Endometrial microvascular endothelial cells (primary cell): ENCODE results near the gene TMEM259. TPM values are rescaled to one million over a fixed set of nuclear protein-coding genes. Genes with fewer than 3 reads are reported as not detected.

Experiments used
- in situ Hi-C: cut with HindIII; loops from 2 replicates; pipeline ENCODE4 v1.10.0; 2017; ENCODE audit warnings: low sequenced_read_pairs, low pct_unique_long_range_greater_than_20kb; ENCODE audit errors: inconsistent ontology term
- total RNA-seq: library from RNA; depleted of rRNA; stranded (reverse); fragments of >200 nt; gene quantifications from one replicate; pipeline ENCODE4 v1.2.3, GENCODE V29; 2015; ENCODE audit errors: inconsistent ontology term

The TMEM259 gene
- total RNA-seq, 1 donor from 2014 or later: 124 TPM

GRCh38 chr19:1019980-1020867, 699 bp downstream of the TMEM259 start:
- in situ Hi-C loops: no loop called here

- in situ Hi-C loops: no loop called here
These were observed 1.3 kb downstream of the TMEM259 start for GRCh38 chr19:1019616-1019961.

GRCh38 chr19:1018932-1019615, 1.8 kb downstream of the TMEM259 start:
- in situ Hi-C loops: no loop called here

- in situ Hi-C loops: no loop called here
These were observed 2.5 kb downstream of the TMEM259 start for GRCh38 chr19:1018393-1018792.

GRCh38 chr19:1017906-1018305, 3.0 kb downstream of the TMEM259 start:
- in situ Hi-C loops: no loop called here

GRCh38 chr19:1017115-1017905, 3.6 kb downstream of the TMEM259 start:
- in situ Hi-C loops: no loop called here

- in situ Hi-C loops: no loop called here
These were observed 4.2 kb downstream of the TMEM259 start for GRCh38 chr19:1016647-1017114.

- in situ Hi-C loops: no loop called here
These were observed 4.9 kb downstream of the TMEM259 start for GRCh38 chr19:1015782-1016646.

- in situ Hi-C loops: no loop called here
These were observed 5.7 kb downstream of the TMEM259 start for GRCh38 chr19:1015061-1015781.

- in situ Hi-C loops: no loop called here
These were observed 6.5 kb downstream of the TMEM259 start for GRCh38 chr19:1014161-1015060.

- in situ Hi-C loops: no loop called here
These were observed 7.7 kb downstream of the TMEM259 start for GRCh38 chr19:1013218-1013617.

- in situ Hi-C loops: no loop called here
These were observed 8.6 kb downstream of the TMEM259 start for GRCh38 chr19:1012334-1012733.

- in situ Hi-C loops: no loop called here
These were observed 9.0 kb downstream of the TMEM259 start for GRCh38 chr19:1011831-1012333.

GRCh38 chr19:1010586-1011510, 10.1 kb downstream of the TMEM259 start:
- in situ Hi-C loops: no loop called here

- in situ Hi-C loops: no loop called here
These were observed 10.9 kb downstream of the TMEM259 start for GRCh38 chr19:1009981-1010538.
